Measurements from ENCODE around the gene JPH3. TPM values are rescaled to one million over a fixed set of nuclear protein-coding genes. Genes with fewer than 3 reads are reported as not detected.

JPH3 gene
- total RNA-seq, 1 donor from 2014 or later: not detected

DNA sequence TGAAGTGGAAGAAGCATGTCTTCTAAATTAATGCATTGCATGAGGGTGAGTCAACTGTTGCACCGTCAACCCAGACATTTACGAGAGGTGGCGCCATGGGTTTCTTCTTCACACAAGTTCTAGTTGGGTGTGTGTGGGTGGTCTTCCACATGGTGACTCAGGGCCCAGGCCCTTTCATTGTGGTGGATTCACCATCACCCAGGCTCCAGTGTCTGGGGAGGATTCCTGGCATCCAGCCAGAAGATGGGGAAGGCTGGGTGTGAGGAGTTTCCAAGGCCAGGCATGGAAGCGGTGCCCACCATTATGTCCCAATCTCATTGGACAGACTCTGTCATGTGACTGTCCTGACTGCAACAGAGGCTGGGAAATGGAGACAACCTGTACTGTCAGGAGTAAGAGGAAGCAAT, 21.4 kb upstream of the JPH3 start:
- no peaks in the 10 kb centered on the region for H3K36me3 Mint-ChIP-seq (ENCODE audit: low read depth)
- H3K9me3 Mint-ChIP-seq: no peaks in the 10 kb centered on the region
- H3K27ac Mint-ChIP-seq: no peak overlapping the region
- peaks cover 10% of the 10 kb centered on the region for H3K27me3 Mint-ChIP-seq (ENCODE audit: insufficient read depth)
- no peak overlapping the region for H3K4me3 Mint-ChIP-seq
- intact Hi-C loops (cut with micrococcal nuclease): no loop called here
- H3K4me1 Mint-ChIP-seq (ENCODE audit: low read depth): no peaks in the 10 kb centered on the region
- DNase-seq (ENCODE audit: low spot score): no peak

DNA sequence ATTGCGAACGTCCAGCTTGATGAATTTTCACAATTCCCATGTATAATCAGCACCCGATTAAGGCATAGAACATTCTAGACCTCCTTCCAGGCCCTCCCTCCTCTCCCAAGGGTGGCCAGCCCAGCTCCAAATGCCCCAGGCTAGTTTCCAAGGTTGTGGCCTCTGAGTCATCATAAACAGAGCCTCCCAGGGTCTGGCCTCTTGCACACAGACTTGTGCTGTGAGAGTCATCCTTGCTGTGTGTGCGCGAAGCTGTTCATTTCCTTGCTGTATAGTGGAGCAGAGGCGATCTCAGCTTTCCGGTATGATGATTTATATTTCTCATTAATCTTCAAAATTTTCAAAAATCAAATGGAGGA, 20.5 kb upstream of the JPH3 start:
- intact Hi-C loops (cut with micrococcal nuclease): no loop called here
- Mint-ChIP-seq H3K9me3 (no peaks in the 10 kb centered on the region), H3K4me1 (ENCODE audit: low read depth) (no peaks in the 10 kb centered on the region)

DNA sequence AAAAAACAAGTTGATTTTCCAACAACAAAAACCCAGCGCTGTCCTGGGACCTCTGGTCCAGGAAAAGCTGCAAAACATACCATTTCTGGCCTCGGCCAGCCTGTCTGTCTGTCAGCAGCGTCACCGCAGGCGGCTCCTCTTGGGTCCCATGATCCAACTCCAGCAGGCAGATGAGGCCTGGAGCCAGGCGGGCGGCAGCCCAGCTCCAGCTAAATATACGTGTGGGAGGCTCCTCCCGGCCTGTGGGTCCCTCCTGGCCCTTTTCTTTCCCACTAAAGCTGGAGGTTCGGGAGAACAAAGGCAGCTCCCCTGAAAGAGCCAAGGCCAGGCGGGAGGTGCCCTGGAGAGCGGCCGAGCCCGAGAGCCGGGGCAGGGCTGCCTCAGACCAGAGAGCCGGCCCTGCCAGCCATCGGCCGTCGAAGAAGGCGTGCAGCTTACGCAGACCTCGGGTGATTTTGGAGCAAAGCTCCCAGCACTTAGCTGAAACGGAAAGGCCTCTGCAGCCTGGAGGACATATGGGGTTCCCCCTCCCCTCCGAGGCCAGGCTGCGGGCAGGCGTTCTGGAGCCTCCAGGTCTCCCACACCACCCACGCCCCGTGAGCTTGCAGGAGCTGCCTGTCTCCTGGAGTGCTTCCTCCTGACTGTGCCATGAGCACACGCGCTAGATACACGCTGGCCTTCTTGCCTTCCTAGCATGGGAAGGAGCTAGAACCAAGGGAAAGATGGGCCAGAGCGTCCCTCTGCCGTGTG, 19.9 kb upstream of the JPH3 start:
- H3K27ac Mint-ChIP-seq: no peak overlapping the region
- no peak overlapping the region for H3K4me3 Mint-ChIP-seq
- DNase-seq (ENCODE audit: low spot score): no peak
- H3K9me3 Mint-ChIP-seq: no peaks in the 10 kb centered on the region
- peaks cover 10% of the 10 kb centered on the region for H3K27me3 Mint-ChIP-seq (ENCODE audit: insufficient read depth)
- H3K36me3 Mint-ChIP-seq (ENCODE audit: low read depth): no peaks in the 10 kb centered on the region
- intact Hi-C loops (cut with micrococcal nuclease): no loop called here
- no peaks in the 10 kb centered on the region for H3K4me1 Mint-ChIP-seq (ENCODE audit: low read depth)

More for the DNA sequence above, 20.5 kb upstream of the JPH3 start:
- Mint-ChIP-seq H3K27ac (no peak overlapping the region), H3K36me3 (ENCODE audit: low read depth) (no peaks in the 10 kb centered on the region), H3K4me3 (no peak overlapping the region), H3K27me3 (ENCODE audit: insufficient read depth) (peaks cover 9% of the 10 kb centered on the region)
- DNase-seq (ENCODE audit: low spot score): no peak

DNA sequence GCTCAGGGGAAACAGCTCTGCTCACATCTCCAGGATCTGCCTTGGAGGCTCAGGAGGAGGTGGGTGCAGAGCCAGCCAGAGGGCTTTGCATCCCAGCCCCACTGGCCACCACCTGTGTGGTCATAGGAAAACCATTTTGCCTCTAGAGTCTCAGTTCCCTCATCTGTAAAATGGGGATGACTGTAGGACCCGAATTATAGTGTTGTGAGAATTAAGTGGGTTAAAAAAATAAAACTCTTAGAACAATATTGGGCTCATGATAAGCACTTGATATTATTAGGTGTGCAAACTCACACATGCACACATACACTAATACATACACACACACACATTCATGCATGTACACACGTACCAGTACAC, 19.4 kb upstream of the JPH3 start:
- Mint-ChIP-seq H3K27ac (no peak overlapping the region), H3K4me3 (no peak overlapping the region), H3K27me3 (ENCODE audit: insufficient read depth) (peaks cover 10% of the 10 kb centered on the region), H3K4me1 (ENCODE audit: low read depth) (no peaks in the 10 kb centered on the region), H3K9me3 (no peaks in the 10 kb centered on the region), H3K36me3 (ENCODE audit: low read depth) (no peaks in the 10 kb centered on the region)
- intact Hi-C loops (cut with micrococcal nuclease): no loop called here
- no peak for DNase-seq (ENCODE audit: low spot score)

DNA sequence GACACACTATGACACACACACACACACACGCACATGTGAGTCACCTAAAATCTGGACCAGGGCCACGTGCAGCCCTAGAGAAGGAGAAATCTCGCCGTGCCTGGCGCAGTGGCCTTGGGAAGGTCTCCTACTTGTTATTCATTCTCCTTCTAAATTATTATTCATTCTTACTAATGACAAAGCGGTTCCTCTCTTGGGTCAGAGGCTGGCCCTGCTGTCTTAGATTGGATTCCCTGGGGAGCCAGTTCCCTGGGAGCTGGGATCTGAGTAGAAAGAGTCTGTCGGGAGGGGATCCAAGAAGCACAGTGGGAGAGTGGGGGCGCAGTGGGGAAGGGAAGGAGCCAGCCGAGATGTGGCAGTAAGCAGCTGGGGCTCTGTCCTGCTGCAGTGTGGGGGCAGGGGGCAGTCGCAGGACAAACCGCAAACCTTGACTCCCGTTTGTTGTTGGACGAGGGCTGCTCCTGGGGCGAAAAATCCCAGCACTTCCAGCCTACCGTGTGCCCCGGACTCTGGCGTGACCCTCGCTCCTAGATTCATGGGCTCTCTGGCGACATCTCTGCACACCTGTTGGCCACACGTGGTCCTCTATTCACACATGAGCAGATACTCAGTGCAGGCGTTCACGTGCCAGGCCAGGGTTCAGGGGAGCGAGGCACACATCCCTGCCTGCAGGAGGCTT, 18.7 kb upstream of the JPH3 start:
- H3K36me3 Mint-ChIP-seq (ENCODE audit: low read depth): no peaks in the 10 kb centered on the region
- DNase-seq (ENCODE audit: low spot score): no peak
- H3K27me3 Mint-ChIP-seq (ENCODE audit: insufficient read depth): peaks cover 10% of the 10 kb centered on the region
- intact Hi-C loops (cut with micrococcal nuclease): no loop called here
- H3K27ac Mint-ChIP-seq: no peak overlapping the region
- H3K4me1 Mint-ChIP-seq (ENCODE audit: low read depth): no peaks in the 10 kb centered on the region
- no peak overlapping the region for H3K4me3 Mint-ChIP-seq
- H3K9me3 Mint-ChIP-seq: no peaks in the 10 kb centered on the region

DNA sequence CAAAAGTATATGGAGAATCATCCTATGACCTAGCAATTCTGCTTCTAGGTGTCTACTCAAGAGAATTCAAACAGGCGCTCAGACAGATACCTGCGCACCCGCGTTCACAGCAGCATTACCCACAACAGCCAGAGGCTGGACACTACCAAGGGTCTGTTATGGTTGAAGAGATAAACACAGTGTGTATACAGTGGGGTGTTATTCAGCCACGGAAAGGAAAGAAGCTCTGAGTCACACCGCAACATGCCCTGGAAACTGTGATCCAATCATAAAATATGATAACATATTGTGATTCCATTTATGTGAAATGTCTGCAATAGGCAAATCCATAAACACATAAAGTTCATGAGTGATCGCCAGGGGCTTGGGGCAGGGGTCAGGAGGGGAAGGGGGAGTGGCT, 18.0 kb upstream of the JPH3 start:
- no peak for DNase-seq (ENCODE audit: low spot score)
- intact Hi-C loops (cut with micrococcal nuclease): no loop called here
- Mint-ChIP-seq H3K27ac (no peak overlapping the region), H3K4me1 (ENCODE audit: low read depth) (no peaks in the 10 kb centered on the region), H3K36me3 (ENCODE audit: low read depth) (no peaks in the 10 kb centered on the region), H3K27me3 (ENCODE audit: insufficient read depth) (peaks cover 10% of the 10 kb centered on the region), H3K9me3 (no peaks in the 10 kb centered on the region), H3K4me3 (no peak overlapping the region)

DNA sequence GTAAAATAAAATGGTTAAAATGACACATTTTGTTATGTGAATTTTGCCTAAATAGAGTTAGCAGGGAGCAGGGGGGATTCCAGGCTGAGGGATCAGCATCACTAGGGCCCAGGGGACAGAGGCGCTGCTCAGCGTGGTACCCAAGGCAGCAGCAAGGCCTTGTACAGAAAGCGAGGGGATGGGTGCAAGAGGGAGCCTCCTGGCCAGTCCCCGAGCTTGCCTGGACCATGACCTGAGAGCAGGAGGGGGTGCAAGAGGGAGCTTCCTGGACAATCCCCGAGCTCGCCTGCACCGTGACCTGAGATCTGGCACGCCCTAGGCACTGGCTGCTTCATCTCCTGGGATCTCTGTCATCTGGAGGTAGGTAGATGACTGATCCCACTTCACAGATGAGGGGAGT, 17.3 kb upstream of the JPH3 start:
- Mint-ChIP-seq H3K4me1 (ENCODE audit: low read depth) (no peaks in the 10 kb centered on the region), H3K36me3 (ENCODE audit: low read depth) (no peaks in the 10 kb centered on the region), H3K27ac (no peak overlapping the region), H3K27me3 (ENCODE audit: insufficient read depth) (peaks cover 7% of the 10 kb centered on the region), H3K9me3 (no peaks in the 10 kb centered on the region), H3K4me3 (no peak overlapping the region)
- DNase-seq (ENCODE audit: low spot score): no peak
- intact Hi-C loops (cut with micrococcal nuclease): no loop called here

DNA sequence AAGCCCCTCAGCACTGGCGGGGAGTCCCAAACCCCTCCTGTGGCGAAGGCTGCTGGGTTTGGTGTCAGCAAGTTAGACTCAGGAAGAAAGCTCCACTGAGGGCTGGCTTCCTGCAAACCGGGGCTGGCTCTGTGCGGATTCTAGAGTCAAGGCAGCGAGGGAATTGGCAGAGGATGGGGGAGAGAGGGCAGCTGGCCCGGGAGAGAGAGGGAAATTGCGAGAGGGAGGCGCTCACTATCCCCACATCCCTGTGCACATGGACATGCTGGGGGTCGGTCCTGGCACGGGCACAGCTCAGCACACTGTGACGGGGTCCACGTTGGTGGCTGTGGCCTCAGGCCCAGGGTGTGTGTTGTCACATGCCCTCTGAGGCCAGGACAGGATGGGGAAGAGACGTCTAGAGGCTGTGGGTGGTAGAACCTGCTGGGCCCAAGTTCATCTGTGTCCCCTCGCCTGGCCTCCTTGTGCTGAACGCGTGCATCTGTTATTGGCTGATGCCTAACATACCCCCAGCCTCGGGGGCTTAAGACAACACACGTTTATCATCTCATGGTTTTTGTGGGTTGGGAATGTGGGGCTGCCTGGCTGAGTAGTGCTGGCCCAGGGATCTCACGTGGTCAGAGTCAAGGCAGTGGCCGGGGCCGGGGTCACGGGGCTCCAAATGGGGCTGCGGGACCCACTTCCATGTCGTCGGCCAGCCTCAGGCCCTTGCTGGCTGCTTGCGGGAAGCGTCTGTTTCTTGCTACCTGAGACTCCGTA, 16.7 kb upstream of the JPH3 start:
- H3K9me3 Mint-ChIP-seq: no peaks in the 10 kb centered on the region
- H3K27ac Mint-ChIP-seq: no peak overlapping the region
- peaks cover 7% of the 10 kb centered on the region for H3K27me3 Mint-ChIP-seq (ENCODE audit: insufficient read depth)
- H3K36me3 Mint-ChIP-seq (ENCODE audit: low read depth): no peaks in the 10 kb centered on the region
- no peak overlapping the region for H3K4me3 Mint-ChIP-seq
- intact Hi-C loops (cut with micrococcal nuclease): no loop called here
- DNase-seq (ENCODE audit: low spot score): no peak
- H3K4me1 Mint-ChIP-seq (ENCODE audit: low read depth): no peaks in the 10 kb centered on the region

DNA sequence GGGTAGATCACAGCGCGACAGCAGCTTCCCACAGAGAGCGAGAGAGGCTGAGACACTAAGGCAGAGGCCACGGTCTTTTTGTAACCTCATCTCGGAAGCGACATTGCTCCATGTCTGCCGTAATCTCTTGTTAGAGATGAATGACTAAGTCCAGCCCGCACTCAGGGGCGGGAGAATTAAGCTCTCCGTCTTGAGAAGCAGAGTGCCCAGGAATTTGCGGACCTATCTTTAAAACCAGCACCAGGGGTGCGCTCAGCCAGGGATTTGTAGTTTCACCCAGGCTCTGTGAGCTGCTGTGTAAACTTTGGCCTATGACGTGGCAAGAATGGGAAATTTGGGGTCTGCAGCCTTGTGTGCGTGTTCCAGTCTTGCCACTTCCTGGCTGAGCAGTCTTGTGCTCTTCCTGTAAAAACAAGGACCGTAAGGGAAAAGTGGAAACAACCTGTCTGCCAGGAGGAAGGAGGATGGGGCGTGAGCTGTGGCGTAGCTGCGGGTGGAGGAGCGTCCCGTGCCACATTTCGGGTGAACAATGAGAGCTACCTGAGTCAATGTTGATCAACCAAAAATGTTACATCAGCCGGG, 16.0 kb upstream of the JPH3 start:
- H3K27me3 Mint-ChIP-seq (ENCODE audit: insufficient read depth): peaks cover 7% of the 10 kb centered on the region
- intact Hi-C loops (cut with micrococcal nuclease): no loop called here
- no peaks in the 10 kb centered on the region for H3K9me3 Mint-ChIP-seq
- no peak for DNase-seq (ENCODE audit: low spot score)
- no peaks in the 10 kb centered on the region for H3K4me1 Mint-ChIP-seq (ENCODE audit: low read depth)
- no peak overlapping the region for H3K27ac Mint-ChIP-seq
- H3K36me3 Mint-ChIP-seq (ENCODE audit: low read depth): no peaks in the 10 kb centered on the region
- H3K4me3 Mint-ChIP-seq: no peak overlapping the region

DNA sequence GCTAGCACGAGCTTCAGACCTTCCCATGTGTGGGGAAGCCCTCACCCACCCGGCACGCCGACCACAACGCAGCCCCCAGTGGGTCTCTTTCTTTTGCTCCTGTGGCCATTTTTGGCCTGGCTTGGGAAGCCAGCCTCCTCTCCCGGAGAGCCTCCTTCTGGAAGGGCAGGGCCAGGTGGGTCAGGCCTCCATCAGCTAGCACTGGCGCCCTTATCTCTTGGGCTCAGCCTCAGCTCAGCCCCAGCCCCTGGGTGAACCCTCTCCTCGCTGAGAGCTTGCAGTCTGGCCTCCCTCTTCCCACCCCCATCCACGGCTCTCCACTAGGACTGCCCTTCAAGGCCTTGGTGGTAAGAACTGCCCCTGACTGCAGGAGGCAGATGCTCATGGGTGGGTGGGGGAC, 14.7 kb upstream of the JPH3 start:
- Mint-ChIP-seq H3K4me3 (no peak overlapping the region), H3K27ac (no peak overlapping the region), H3K36me3 (ENCODE audit: low read depth) (no peaks in the 10 kb centered on the region), H3K4me1 (ENCODE audit: low read depth) (no peaks in the 10 kb centered on the region), H3K27me3 (ENCODE audit: insufficient read depth) (peaks cover 7% of the 10 kb centered on the region), H3K9me3 (no peaks in the 10 kb centered on the region)
- intact Hi-C loops (cut with micrococcal nuclease): loop anchor here (2.0 kb wide), 1 partner anchor 181 kb away; no protein-coding TSS in a partner anchor
- no peak for DNase-seq (ENCODE audit: low spot score)

DNA sequence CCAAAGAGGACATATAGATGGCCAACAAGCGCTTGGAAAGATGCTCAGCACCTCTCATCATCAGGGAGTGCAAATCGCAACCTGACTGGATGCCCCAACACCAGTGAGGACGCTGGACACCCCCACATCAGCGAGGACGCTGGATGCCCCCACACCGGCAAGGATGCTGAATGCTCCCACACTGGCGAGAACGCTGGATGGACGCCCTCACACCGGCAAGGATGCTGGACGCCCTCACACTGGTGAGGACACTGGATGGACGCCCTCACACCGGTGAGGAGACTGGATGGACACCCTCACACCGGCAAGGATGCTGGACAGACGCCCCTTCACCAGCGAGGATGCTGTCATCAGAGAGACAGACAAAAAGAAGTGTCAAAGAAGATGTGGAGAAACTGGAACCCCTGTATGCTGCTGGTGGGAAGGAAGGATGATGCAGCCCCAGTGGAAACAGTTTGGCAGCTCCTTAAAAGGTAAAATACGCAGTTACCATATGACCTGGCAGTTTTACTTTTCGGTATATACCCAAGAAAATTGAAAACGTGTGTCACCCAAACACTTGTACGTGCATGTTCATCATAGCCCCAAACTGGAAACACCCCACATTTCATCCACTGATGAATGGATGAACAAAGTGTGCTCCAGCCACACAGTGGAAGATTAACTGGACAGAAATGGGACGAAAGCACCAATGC, 10.1 kb upstream of the JPH3 start:
- intact Hi-C loops (cut with micrococcal nuclease): no loop called here
- DNase-seq (ENCODE audit: low spot score): no peak
- Mint-ChIP-seq H3K27me3 (ENCODE audit: insufficient read depth) (no peaks in the 10 kb centered on the region), H3K27ac (no peak overlapping the region), H3K36me3 (ENCODE audit: low read depth) (no peaks in the 10 kb centered on the region), H3K9me3 (no peaks in the 10 kb centered on the region), H3K4me1 (ENCODE audit: low read depth) (no peaks in the 10 kb centered on the region), H3K4me3 (no peak overlapping the region)

DNA sequence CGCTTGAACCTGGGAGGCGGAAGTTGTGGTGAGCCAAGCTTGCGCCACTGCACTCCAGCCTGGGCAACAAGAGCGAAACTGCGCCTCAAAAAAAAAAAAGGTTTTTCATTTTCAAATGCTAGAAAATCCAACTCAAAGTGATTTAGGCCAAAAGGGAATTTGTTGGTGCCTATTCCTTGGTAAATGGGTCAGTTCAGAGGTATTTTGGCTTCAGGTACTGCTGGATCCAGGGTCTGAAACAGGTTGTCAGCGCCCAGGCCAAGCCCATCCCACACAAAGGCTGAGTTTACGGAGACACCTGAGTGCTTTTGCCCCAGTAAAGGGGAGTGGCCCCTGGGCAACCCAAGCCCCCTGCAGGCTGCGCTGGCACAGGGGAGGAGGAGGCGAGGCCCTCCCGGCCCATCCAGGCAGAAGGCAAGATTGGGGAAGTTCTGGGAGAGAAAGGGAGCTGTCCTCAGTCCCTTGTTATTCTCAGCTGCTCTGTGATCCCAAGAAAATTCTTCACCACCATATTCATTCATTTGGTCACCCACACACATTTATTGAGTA, 8.5 kb upstream of the JPH3 start:
- no peak overlapping the region for H3K4me3 Mint-ChIP-seq
- no peaks in the 10 kb centered on the region for H3K4me1 Mint-ChIP-seq (ENCODE audit: low read depth)
- DNase-seq (ENCODE audit: low spot score): no peak
- H3K9me3 Mint-ChIP-seq: no peaks in the 10 kb centered on the region
- intact Hi-C loops (cut with micrococcal nuclease): no loop called here
- peaks cover 4% of the 10 kb centered on the region for H3K27me3 Mint-ChIP-seq (ENCODE audit: insufficient read depth)
- no peaks in the 10 kb centered on the region for H3K36me3 Mint-ChIP-seq (ENCODE audit: low read depth)
- H3K27ac Mint-ChIP-seq: no peak overlapping the region

Data from activated T-helper 1 cell treated with anti-CD3 and anti-CD28 coated beads, Interleukin-12 subunit alpha, Interleukin-12 subunit beta, Interleukin-2, Interleukin-4 antibody, amounts not matched to agents 30 ng/mL and 10 ng/mL and 1 ng/mL, durations not matched to agents 14 hours and 24 hours and 36 hours (primary cell).